HG03469 (cell line): ENCODE measurements around the gene ARID1B.

Experiments
- ATAC-seq: cut with Tn5 transposase; IDR thresholded peaks from one replicate; pipeline ENCODE4 v1.9.1; 2021; ENCODE audit warnings: mild to moderate bottlenecking, moderate library complexity, moderate number of reproducible peaks; ENCODE audit not compliant: unreplicated experiment

The ARID1B gene

GRCh38 chr6:157249826-157250225 lies 472.6 kb downstream of the ARID1B start:
- ATAC-seq = no peak

- ATAC-seq = no peak
Measured at GRCh38 chr6:157251586-157252247, 474.5 kb downstream of the ARID1B start.

DNA sequence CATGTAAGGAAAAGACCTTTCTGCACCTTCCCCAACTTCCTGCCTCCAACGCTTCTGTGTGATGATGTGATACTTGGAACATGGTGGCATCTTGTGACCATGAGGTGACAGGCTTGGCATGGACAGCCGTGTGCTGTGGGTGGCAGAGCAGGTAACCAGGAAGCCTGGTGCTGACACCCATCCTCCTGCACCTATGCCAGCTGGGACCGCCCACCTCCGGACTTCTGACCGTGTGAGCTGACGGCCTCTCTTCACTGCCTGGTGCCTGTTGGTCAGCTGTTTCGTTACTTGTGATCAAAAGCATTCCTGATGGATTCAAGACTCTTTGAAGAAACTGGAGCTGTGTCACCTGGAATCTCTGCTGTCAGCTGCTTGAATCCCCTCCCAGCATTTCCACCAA lies 475.8 kb downstream of the ARID1B start:
- ATAC-seq = no peak

- no peak for ATAC-seq
Measured at GRCh38 chr6:157253699-157254098, 476.5 kb downstream of the ARID1B start.

GRCh38 chr6:157254538-157254937 lies 477.4 kb downstream of the ARID1B start:
- no peak for ATAC-seq

DNA sequence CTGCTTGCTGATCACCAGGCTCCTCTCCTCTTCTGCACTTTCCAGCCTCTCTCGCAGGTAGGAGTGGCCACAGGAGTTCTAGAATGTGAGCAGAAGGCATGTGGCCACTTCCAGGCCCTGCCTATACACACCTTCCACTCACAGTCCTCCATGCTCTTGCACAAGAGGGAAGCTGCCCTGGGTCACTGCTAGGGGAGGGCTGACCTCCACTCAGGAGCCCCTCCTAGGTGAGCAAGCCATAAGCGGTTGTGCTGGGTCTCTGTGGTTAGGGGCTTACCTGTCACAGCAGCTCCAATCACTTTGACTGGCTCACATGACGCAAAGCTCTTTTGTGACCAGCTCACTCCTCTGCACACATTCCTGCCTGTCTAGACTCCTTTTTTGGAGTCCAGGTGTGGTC lies 477.9 kb downstream of the ARID1B start:
- ATAC-seq = no peak

- ATAC-seq = no peak
Measured at GRCh38 chr6:157258878-157259277, 481.7 kb downstream of the ARID1B start.

GRCh38 chr6:157259443-157259842 lies 482.3 kb downstream of the ARID1B start:
- ATAC-seq = no peak
